Pulmonary artery endothelial cell (primary cell): ENCODE data around the gene STOM. TPM values are rescaled to one million over a fixed set of nuclear protein-coding genes. Genes with fewer than 3 reads are reported as not detected.
A peak's percentile ranks its signal among the peaks of the same experiment; 100 is the strongest.

ENCODE experiments used
- DNase-seq: peaks from one replicate; pipeline ENCODE4 v3.0.0-alpha.2; 2011; ENCODE audit warnings: low read depth, low spot score
- total RNA-seq: library from RNA; depleted of rRNA; stranded (reverse); fragments of >200 nt; gene quantifications from 2 replicates; pipeline ENCODE4 v1.2.3, GENCODE V29; 2014

STOM gene
- total RNA-seq, 1 donor from 2014 or later: 196 TPM

- no peak for DNase-seq
Measured at GRCh38 chr9:121349009-121349408, 21.0 kb downstream of the STOM start.

- no peak for DNase-seq
Measured at GRCh38 chr9:121348221-121348620, 21.8 kb downstream of the STOM start.

- DNase-seq: no peak
Measured at GRCh38 chr9:121345070-121345469, 25.0 kb downstream of the STOM start.

DNA sequence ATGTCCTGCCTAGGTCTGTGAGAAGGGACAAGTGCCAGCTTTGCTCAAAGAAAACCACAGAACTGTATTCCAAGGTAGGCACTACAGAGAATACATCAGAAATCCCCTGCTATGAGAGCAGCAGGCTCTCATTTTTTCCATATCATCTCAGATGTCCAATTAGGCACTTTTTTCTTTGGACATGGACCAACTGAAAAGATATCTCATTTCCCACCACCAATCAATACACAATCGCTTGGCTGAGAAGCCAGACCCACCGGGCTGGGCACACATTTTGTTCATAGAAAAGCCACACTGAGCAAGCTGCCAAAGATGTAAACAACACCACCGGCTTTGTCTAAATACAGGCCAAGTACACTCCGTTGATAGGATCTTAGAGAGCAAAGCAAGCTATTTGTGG lies 25.9 kb downstream of the STOM start:
- no peak for DNase-seq

DNA sequence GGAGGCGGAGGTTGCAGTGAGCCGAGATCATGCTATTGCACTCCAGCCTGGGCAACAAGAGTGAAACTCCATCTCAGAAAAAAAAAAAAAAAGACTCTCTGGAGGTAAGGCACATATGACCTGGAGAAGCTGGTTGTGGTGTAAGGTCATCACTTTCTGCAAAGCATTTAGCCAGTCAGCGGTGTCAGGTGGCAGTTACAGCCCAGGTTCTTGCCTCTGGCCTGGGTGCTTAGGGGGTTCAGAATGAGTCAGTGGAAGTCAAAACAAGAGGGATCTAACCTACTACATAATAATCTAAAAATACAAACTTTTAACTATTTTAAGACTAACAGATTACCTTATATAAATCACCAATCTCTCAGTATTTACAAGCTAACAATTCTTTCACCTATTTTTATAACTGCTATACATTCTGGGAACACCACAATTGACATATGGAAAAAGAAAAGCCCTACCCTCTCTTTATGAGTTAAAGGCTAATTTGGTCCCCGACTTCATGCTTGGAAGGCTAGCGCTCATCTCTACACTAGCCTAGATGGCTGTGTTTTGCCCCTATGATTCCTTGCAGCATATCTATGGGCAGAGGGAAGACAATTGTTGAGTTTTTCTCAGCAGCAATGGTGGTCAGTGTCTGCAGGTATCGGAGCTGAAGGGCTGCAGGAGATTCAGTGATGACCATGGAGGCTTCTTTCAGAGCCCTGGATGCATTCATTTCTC lies 29.2 kb downstream of the STOM start:
- DNase-seq: no peak

DNA sequence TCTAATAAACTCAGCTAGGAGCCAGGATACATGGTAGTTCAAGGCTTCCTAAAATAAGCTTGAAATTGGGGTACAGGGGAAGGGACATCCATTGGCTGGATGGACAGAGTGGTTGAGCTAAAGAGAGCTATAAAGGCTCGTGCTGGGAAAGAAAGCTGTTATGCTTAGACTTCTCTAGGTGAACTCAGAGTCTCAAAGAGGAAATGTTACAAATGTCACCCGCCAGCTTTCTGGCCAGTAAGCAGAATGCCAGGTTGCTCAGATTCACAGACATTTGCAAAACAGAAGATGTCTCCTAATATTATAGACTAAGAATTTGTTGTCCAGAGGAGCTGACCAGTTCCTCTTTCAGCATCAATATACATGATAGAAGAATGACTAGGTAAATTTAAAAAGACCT lies 30.6 kb downstream of the STOM start:
- no peak for DNase-seq

- no peak for DNase-seq
Measured at GRCh38 chr9:121336665-121337064, 33.4 kb downstream of the STOM start.

- DNase-seq: no peak
Measured at GRCh38 chr9:121333950-121334773, 35.9 kb downstream of the STOM start.

GRCh38 chr9:121331992-121332685 lies 37.9 kb downstream of the STOM start:
- no peak for DNase-seq

- DNase-seq: no peak
Measured at GRCh38 chr9:121331549-121331948, 38.5 kb downstream of the STOM start.

DNA sequence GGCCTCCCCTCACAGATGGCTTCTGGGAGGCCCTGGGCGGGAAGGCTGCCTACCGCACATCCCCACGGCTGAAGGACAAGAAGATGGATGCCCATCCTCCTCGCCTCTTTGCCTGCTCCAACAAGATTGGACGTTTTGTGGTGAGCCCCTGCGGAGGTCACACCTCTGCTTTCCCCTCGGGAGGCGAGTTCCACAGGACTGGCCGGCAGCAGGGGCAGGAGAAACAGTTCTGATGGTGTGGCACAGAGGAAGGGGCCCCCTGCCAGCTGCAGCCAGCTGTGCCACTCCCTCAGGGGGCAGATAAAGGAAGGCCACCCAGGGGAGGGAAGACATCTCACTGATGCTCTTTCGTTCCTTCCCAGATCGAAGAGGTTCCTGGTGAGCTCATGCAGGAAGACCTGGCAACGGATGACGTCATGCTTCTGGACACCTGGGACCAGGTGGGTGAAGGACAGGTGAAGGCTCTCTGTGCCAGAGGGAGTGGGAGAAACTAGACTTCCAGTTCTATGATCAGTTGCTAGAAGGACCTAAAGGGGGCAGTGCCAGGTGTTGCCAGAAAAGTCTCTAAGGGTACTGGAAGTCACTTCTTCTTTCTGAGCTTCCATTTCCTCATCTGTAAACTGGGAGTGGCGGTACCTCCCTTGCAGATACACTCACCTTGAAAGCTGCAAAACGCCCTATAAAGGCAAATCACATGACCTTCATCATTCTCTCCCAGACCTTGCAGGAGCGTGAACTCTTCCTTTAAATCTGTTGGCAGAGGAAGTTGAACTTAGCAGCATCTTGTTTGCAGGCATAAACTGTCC lies 41.0 kb downstream of the STOM start:
- DNase-seq: no peak

DNA sequence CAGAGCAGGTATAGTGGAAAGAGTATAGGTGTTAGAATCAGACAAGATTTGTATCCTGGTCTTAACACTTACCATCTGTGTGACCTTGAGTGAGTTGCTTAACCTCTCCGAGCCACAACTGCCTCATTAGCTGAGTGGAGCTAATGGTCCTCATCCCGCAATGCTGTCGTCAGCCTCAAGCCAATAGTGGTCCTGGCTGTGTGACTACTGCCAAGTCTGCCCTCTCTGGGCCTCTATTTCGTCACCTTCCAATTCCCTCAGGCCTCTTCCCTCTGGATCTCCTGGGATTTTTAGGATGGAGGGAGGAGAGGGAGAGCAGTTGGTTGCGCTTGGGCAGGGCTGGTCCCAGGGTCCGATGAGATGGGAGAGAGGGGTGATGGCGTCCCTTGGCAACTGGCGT lies 41.6 kb downstream of the STOM start:
- no peak for DNase-seq

- DNase-seq: no peak
Measured at GRCh38 chr9:121326901-121327613, 43.0 kb downstream of the STOM start.

GRCh38 chr9:121326130-121326838 lies 43.8 kb downstream of the STOM start:
- DNase-seq: peak; percentile 87

- peak; percentile 24 for DNase-seq
Measured at GRCh38 chr9:121325387-121325786, 44.7 kb downstream of the STOM start.

- no peak for DNase-seq
Measured at GRCh38 chr9:121324755-121325154, 45.3 kb downstream of the STOM start.

DNA sequence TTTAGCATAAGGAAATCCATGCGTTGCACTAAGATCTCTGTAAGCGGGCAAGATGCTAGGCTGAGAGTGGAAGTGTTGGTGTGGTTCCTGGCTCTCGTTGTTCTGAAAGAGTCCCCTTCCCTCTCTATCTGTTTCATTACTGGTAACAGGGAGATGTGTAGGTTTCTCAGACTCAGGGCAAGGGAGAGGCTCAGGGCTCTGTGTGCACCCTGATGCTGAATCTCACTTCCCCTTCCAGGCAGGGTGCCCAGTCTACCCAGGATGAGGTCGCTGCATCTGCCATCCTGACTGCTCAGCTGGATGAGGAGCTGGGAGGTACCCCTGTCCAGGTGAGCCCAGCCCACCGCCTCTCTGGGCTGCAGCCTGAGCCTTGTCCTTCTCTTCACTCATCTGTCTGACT lies 45.7 kb downstream of the STOM start:
- no peak for DNase-seq

DNA sequence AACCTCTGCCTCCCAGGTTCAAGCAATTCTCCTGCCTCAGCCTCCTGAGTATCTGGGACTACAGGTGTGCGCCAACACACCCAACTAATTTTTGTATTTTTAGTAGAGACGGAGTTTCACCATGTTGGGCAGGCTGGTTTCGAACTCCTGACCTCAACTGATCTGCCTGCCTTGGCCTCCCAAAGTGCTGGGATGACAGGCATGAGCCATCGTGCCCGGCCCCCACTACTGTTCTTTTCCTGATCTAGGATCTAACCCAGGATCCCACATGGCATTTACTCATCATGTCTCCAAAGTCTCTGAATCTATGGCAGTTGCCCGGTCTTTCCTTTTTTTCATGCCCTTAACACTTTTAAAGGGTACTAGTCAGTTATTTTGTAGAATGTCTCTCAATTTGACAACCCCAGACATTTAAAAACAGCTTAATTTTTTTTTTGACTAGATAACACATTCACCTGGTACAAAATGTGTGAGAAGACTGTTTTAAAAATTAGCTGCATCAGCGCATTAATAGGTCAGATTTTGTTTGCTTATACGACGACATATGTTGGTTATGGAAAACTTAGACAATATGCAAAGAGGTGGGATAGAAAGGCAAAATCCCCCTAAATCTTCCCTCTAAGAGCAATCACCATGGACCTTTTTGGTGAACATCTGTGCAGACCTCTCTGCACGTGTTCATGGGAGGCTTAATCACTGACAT lies 46.5 kb downstream of the STOM start:
- DNase-seq: no peak

GRCh38 chr9:121322737-121323448 lies 47.2 kb downstream of the STOM start:
- DNase-seq: no peak
